NCI-H1417 (cell line): ENCODE data around the gene NFIA.

Experiments
- DNase-seq, 3 experiments: peaks; one replicate each; lab custom pipeline; 2025; lab: John Stamatoyannopoulos, UW

NFIA gene

GRCh38 chr1:61247051-61247825 is 164.9 kb downstream of the NFIA start:
- DNase-seq = peak in 2 of 3 experiments; percentile 8 to 61

GRCh38 chr1:61247881-61248752 is 165.8 kb downstream of the NFIA start:
- no peak for DNase-seq

- DNase-seq = no peak
Observed at GRCh38 chr1:61250933-61251332, 168.6 kb downstream of the NFIA start.

- DNase-seq = peak; percentile 37 to 59 (median 47)
Observed at GRCh38 chr1:61253059-61253735, 170.8 kb downstream of the NFIA start.

GRCh38 chr1:61253912-61254633 is 171.7 kb downstream of the NFIA start:
- DNase-seq = no peak

GRCh38 chr1:61254634-61255357 is 172.4 kb downstream of the NFIA start:
- peak in 1 of 3 experiments; percentile 22 for DNase-seq

GRCh38 chr1:61255358-61255703 is 173.0 kb downstream of the NFIA start:
- no peak for DNase-seq

GRCh38 chr1:61259379-61260148 is 177.2 kb downstream of the NFIA start:
- no peak for DNase-seq

GRCh38 chr1:61260171-61260570 is 177.8 kb downstream of the NFIA start:
- DNase-seq = no peak

- no peak for DNase-seq
Observed at GRCh38 chr1:61261595-61261994, 179.2 kb downstream of the NFIA start.

- no peak for DNase-seq
Observed at GRCh38 chr1:61263905-61264824, 181.8 kb downstream of the NFIA start.

- no peak for DNase-seq
Observed at GRCh38 chr1:61264825-61265242, 182.5 kb downstream of the NFIA start.

GRCh38 chr1:61265665-61266064 is 183.3 kb downstream of the NFIA start:
- no peak for DNase-seq

- no peak for DNase-seq
Observed at GRCh38 chr1:61266738-61267137, 184.4 kb downstream of the NFIA start.

- DNase-seq = no peak
Observed at GRCh38 chr1:61268546-61269240, 186.3 kb downstream of the NFIA start.

- no peak for DNase-seq
Observed at GRCh38 chr1:61269602-61270001, 187.2 kb downstream of the NFIA start.

GRCh38 chr1:61270107-61270506 is 187.7 kb downstream of the NFIA start:
- DNase-seq = no peak

GRCh38 chr1:61270761-61271411 is 188.5 kb downstream of the NFIA start:
- DNase-seq = no peak
